Neural cell (in vitro differentiated cells): ENCODE data around the gene TMEM266. TPM values are rescaled to one million over a fixed set of nuclear protein-coding genes. Genes with fewer than 3 reads are reported as not detected.

Experiments
- H2AFZ ChIP-seq: fragments of 200-600, 300-800 bp; sonication (generic), shearing (Covaris generic); 2 replicates; pipeline ENCODE4 v1.6.0; 2014; ENCODE audit warnings: low read depth, mild to moderate bottlenecking, antibody characterized with exemption, low read length, moderate library complexity
- H3F3A ChIP-seq: fragments of 200-600 bp; shearing (Covaris generic); 2 replicates; pipeline ENCODE4 v1.6.1; 2016; ENCODE audit warnings: mild to moderate bottlenecking, moderate library complexity, mixed read lengths, antibody characterized with exemption, low read length; ENCODE audit not compliant: insufficient read depth, poor library complexity, severe bottlenecking
- H3K27ac ChIP-seq: fragments of 200-600, 300-800 bp; sonication (generic), shearing (Covaris generic); 2 replicates; pipeline ENCODE4 v1.5.1; 2014; ENCODE audit warnings: mild to moderate bottlenecking, low read length, moderate library complexity
- H3K27me3 ChIP-seq: fragments of 300-800, 200-600 bp; sonication (generic), shearing (Covaris generic); 2 replicates; pipeline ENCODE4 v1.6.0; 2014; ENCODE audit warnings: mild to moderate bottlenecking, low read depth, low read length, moderate library complexity; ENCODE audit not compliant: insufficient read depth
- H3K36me3 ChIP-seq: fragments of 300-800, 200-600 bp; sonication (generic), shearing (Covaris generic); 2 replicates; pipeline ENCODE4 v1.5.1; 2014; ENCODE audit warnings: mild to moderate bottlenecking, antibody characterized with exemption, low read length, moderate library complexity; ENCODE audit not compliant: insufficient read depth
- H3K4me2 ChIP-seq: fragments of 300-800, 200-600 bp; sonication (generic), shearing (Covaris generic); 2 replicates; pipeline ENCODE4 v1.6.0; 2014; ENCODE audit warnings: mild to moderate bottlenecking, low read length
- H3K4me3 ChIP-seq: fragments of 300-800, 200-600 bp; sonication (generic), shearing (Covaris generic); 2 replicates; pipeline ENCODE4 v1.5.1; 2014; ENCODE audit warnings: mild to moderate bottlenecking, low read length, moderate library complexity
- H3K79me2 ChIP-seq: fragments of 200-600 bp; shearing (Covaris generic); replicated peaks from 2 replicates; pipeline ENCODE4 v1.6.0; 2014; ENCODE audit warnings: mild to moderate bottlenecking, low read length, moderate library complexity; ENCODE audit not compliant: insufficient read depth
- H3K9ac ChIP-seq: fragments of 300-800, 200-600 bp; sonication (generic), shearing (Covaris generic); 2 replicates; pipeline ENCODE4 v1.6.1; 2016; ENCODE audit warnings: mild to moderate bottlenecking, low read length, mixed read lengths
- H3K9me2 ChIP-seq: fragments of 200-600 bp; shearing (Covaris generic); 2 replicates; pipeline ENCODE4 v1.6.1; 2016; ENCODE audit warnings: mild to moderate bottlenecking, low read length, mixed read lengths; ENCODE audit not compliant: insufficient read depth
- H3K9me3 ChIP-seq: fragments of 200-600, 300-800 bp; sonication (generic), shearing (Covaris generic); 2 replicates; pipeline ENCODE4 v1.6.1; 2016; ENCODE audit warnings: mild to moderate bottlenecking, mixed run types, low read length, moderate library complexity, mixed read lengths
- H4K20me1 ChIP-seq: fragments of 200-600 bp; shearing (Covaris generic); 2 replicates; pipeline ENCODE4 v1.6.1; 2016; ENCODE audit warnings: mild to moderate bottlenecking, mixed run types; ENCODE audit not compliant: insufficient read depth
- EP300 ChIP-seq: fragments of 450-650 bp; conservative IDR thresholded peaks from 2 replicates; pipeline ENCODE4 v1.6.1; 2014; ENCODE audit warnings: antibody characterized with exemption, mild to moderate bottlenecking, moderate library complexity; ENCODE audit not compliant: poor library complexity, severe bottlenecking
- EZH2 ChIP-seq: fragments of 200-600, 300-800 bp; shearing (Covaris generic), sonication (generic); IDR thresholded peaks from 2 replicates; pipeline ENCODE4 v1.6.1; 2014; ENCODE audit warnings: antibody characterized with exemption, low read length, borderline replicate concordance, mild to moderate bottlenecking; ENCODE audit not compliant: insufficient read depth, poor library complexity, severe bottlenecking
- MXI1 ChIP-seq: fragments of 450-650 bp; conservative IDR thresholded peaks from 2 replicates; pipeline ENCODE4 v1.6.1; 2014; ENCODE audit warnings: antibody characterized with exemption, mild to moderate bottlenecking; ENCODE audit not compliant: poor library complexity, severe bottlenecking
- POLR2AphosphoS5 ChIP-seq: IDR thresholded peaks from 2 replicates; pipeline ENCODE4 v1.6.1; 2012
- RAD21 ChIP-seq: fragments of 450-650 bp; conservative IDR thresholded peaks from 2 replicates; pipeline ENCODE4 v1.6.1; 2014; ENCODE audit warnings: antibody characterized with exemption, mild to moderate bottlenecking, moderate library complexity
- SMC3 ChIP-seq: fragments of 450-650 bp; conservative IDR thresholded peaks from 2 replicates; pipeline ENCODE4 v1.6.1; 2014; ENCODE audit warnings: antibody characterized with exemption, mild to moderate bottlenecking, moderate library complexity; ENCODE audit not compliant: poor library complexity
- TAF1 ChIP-seq: IDR thresholded peaks from 2 replicates; pipeline ENCODE4 v1.6.1; 2012; ENCODE audit warnings: low read depth
- polyA plus RNA-seq: library from polyadenylated mRNA; depleted of rRNA; stranded (reverse); fragments of >200 nt; gene quantifications from 2 replicates; pipeline ENCODE4 v1.2.3, GENCODE V29; 2014
- TF ChIP-seq, protein P1 (sequence below): IDR thresholded peaks from 2 replicates; pipeline ENCODE4 v1.6.1; 2012; ENCODE audit warnings: borderline replicate concordance
- TF ChIP-seq, protein P2 (sequence below): fragments of 450-650 bp; IDR thresholded peaks from 2 replicates; pipeline ENCODE4 v1.5.1; 2014; ENCODE audit warnings: antibody characterized with exemption, mild to moderate bottlenecking, moderate library complexity; ENCODE audit not compliant: poor library complexity, severe bottlenecking

Gene TMEM266
- polyA plus RNA-seq, 1 donor from 2014 or later, result 17.6 TPM

DNA sequence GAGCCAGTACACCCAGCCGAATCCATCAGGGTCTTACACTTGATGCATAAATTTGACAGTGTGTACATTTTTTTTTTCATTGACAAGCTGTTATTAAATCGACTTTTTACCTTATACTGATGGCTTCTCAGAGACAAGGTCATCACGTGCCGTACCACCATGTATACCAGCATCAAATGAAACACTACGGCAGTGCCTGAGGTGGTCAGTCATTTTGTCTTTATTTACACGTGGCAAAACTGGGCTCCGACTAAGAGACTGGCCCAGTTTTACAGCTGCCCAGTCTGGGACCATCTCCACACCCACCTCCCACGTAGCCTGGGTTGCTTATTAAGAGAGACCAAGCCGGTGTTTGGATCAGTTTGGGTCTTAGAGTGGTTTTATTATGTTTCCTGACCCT is 57.4 kb downstream of the TMEM266 start:
- Histone ChIP-seq H3K9ac (no peak overlapping the region), H4K20me1 (no peaks in the 10 kb centered on the region), H3K9me3 (no peaks in the 10 kb centered on the region), H3K4me3 (no peak overlapping the region), H3K79me2 (no peaks in the 10 kb centered on the region), H2AFZ (no peak overlapping the region), H3K9me2 (no peaks in the 10 kb centered on the region), H3K36me3 (no peaks in the 10 kb centered on the region), H3K27ac (no peak overlapping the region), H3K27me3 (no peaks in the 10 kb centered on the region), H3K4me2 (no peak overlapping the region), H3F3A (no peaks in the 10 kb centered on the region)
- no peak for TF ChIP-seq EZH2
- no peak for TF ChIP-seq EP300
- no peak for TF ChIP-seq SMC3
- no peak for TF ChIP-seq TAF1
- TF ChIP-seq, protein P1, sequence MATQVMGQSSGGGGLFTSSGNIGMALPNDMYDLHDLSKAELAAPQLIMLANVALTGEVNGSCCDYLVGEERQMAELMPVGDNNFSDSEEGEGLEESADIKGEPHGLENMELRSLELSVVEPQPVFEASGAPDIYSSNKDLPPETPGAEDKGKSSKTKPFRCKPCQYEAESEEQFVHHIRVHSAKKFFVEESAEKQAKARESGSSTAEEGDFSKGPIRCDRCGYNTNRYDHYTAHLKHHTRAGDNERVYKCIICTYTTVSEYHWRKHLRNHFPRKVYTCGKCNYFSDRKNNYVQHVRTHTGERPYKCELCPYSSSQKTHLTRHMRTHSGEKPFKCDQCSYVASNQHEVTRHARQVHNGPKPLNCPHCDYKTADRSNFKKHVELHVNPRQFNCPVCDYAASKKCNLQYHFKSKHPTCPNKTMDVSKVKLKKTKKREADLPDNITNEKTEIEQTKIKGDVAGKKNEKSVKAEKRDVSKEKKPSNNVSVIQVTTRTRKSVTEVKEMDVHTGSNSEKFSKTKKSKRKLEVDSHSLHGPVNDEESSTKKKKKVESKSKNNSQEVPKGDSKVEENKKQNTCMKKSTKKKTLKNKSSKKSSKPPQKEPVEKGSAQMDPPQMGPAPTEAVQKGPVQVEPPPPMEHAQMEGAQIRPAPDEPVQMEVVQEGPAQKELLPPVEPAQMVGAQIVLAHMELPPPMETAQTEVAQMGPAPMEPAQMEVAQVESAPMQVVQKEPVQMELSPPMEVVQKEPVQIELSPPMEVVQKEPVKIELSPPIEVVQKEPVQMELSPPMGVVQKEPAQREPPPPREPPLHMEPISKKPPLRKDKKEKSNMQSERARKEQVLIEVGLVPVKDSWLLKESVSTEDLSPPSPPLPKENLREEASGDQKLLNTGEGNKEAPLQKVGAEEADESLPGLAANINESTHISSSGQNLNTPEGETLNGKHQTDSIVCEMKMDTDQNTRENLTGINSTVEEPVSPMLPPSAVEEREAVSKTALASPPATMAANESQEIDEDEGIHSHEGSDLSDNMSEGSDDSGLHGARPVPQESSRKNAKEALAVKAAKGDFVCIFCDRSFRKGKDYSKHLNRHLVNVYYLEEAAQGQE, result no peak

DNA sequence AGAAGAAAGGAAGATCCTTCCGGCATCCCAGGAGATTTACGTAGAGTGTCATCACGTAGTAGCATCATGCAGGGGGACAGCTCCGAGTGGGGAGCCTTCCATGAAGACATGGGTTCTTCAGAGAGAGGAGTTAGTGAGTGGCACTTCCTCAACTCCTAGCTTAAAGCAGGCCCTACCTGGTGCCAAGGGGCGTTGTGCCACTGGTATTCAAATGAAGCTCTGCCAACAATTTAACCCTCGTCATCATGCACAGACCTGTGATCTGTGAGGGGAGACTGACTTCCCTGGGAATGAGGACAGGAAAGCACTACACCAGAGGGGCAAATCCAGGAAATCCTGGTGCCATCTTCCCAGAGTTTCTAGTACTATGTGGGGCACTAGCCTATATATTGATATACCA is 59.0 kb downstream of the TMEM266 start:
- Histone ChIP-seq H3K9me2 (no peaks in the 10 kb centered on the region), H3K9ac (no peak overlapping the region), H3K27ac (no peak overlapping the region), H3K4me3 (no peak overlapping the region), H2AFZ (no peak overlapping the region), H4K20me1 (no peaks in the 10 kb centered on the region), H3K9me3 (no peaks in the 10 kb centered on the region), H3F3A (no peaks in the 10 kb centered on the region), H3K27me3 (no peaks in the 10 kb centered on the region), H3K79me2 (no peaks in the 10 kb centered on the region), H3K4me2 (no peak overlapping the region), H3K36me3 (no peaks in the 10 kb centered on the region)
- TF ChIP-seq, protein P2, sequence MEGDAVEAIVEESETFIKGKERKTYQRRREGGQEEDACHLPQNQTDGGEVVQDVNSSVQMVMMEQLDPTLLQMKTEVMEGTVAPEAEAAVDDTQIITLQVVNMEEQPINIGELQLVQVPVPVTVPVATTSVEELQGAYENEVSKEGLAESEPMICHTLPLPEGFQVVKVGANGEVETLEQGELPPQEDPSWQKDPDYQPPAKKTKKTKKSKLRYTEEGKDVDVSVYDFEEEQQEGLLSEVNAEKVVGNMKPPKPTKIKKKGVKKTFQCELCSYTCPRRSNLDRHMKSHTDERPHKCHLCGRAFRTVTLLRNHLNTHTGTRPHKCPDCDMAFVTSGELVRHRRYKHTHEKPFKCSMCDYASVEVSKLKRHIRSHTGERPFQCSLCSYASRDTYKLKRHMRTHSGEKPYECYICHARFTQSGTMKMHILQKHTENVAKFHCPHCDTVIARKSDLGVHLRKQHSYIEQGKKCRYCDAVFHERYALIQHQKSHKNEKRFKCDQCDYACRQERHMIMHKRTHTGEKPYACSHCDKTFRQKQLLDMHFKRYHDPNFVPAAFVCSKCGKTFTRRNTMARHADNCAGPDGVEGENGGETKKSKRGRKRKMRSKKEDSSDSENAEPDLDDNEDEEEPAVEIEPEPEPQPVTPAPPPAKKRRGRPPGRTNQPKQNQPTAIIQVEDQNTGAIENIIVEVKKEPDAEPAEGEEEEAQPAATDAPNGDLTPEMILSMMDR, result no peak
- TF ChIP-seq EP300 (no peak), SMC3 (no peak), POLR2AphosphoS5 (no peak), TAF1 (no peak), RAD21 (no peak), MXI1 (no peak), EZH2 (no peak)
- TF ChIP-seq, protein P1, result no peak
